Effector memory CD8-positive, alpha-beta T cell (primary cell): ENCODE measurements around the gene SCT.

Source experiments
- ATAC-seq: fragments of 150-1000 bp; cut with Tn5 transposase; replicated peaks from 2 replicates; pipeline ENCODE4 v1.10.0; 2021; ENCODE audit warnings: mild to moderate bottlenecking, moderate library complexity
- DNase-seq, 3 experiments: peaks; one replicate each; pipeline ENCODE4 v3.0.0; 2021
- H3K27ac Mint-ChIP-seq, 2 donors: one replicate each; pipeline ENCODE4 v1.8.0; 2022; ENCODE audit warnings: mild to moderate bottlenecking in 2 of 2, mixed read lengths in 2 of 2, moderate library complexity in 2 of 2
- H3K27me3 Mint-ChIP-seq, 2 donors: one replicate each; pipeline ENCODE4 v1.8.0; 2022; ENCODE audit warnings: mixed read lengths in 2 of 2
- H3K36me3 Mint-ChIP-seq: one replicate; pipeline ENCODE4 v1.8.0; 2022; ENCODE audit warnings: mild to moderate bottlenecking, moderate library complexity, mixed read lengths; ENCODE audit not compliant: insufficient read depth
- H3K4me1 Mint-ChIP-seq, 2 donors: one replicate each; pipeline ENCODE4 v1.8.0; 2022; ENCODE audit warnings: low read depth in 2 of 2, mixed read lengths in 2 of 2
- H3K4me3 Mint-ChIP-seq, 2 donors: one replicate each; pipeline ENCODE4 v1.8.0; 2022; ENCODE audit warnings: mild to moderate bottlenecking in 2 of 2, mixed read lengths in 2 of 2, moderate library complexity in 2 of 2
- H3K9me3 Mint-ChIP-seq, 2 donors: one replicate each; pipeline ENCODE4 v1.8.0; 2022; ENCODE audit warnings: mixed read lengths in 2 of 2

The SCT gene

GRCh38 chr11:606245-606644, 20.7 kb downstream of the SCT start:
- ATAC-seq (no peak), DNase-seq (no peak)
- H3K36me3 Mint-ChIP-seq, result peaks cover 74% of the 10 kb centered on the region
- H3K4me3 Mint-ChIP-seq, result no peak overlapping the region
- peaks cover 0 to 1% of the 10 kb centered on the region in 2 donors for H3K4me1 Mint-ChIP-seq
- H3K27ac Mint-ChIP-seq, result peak overlapping the region in 1 of 2 donors; percentile 55
- no peaks in the 10 kb centered on the region for H3K9me3 Mint-ChIP-seq
- H3K27me3 Mint-ChIP-seq, result no peaks in the 10 kb centered on the region

- H3K9me3 Mint-ChIP-seq, result no peaks in the 10 kb centered on the region
- H3K36me3 Mint-ChIP-seq, result peaks cover 73% of the 10 kb centered on the region
- peaks cover 0 to 1% of the 10 kb centered on the region in 2 donors for H3K4me1 Mint-ChIP-seq
- ATAC-seq, result no peak
- H3K27me3 Mint-ChIP-seq, result no peaks in the 10 kb centered on the region
- no peak overlapping the region for H3K4me3 Mint-ChIP-seq
- DNase-seq, result no peak
- H3K27ac Mint-ChIP-seq, result no peak overlapping the region
Observed at GRCh38 chr11:605286-606129, 21.5 kb downstream of the SCT start.

DNA sequence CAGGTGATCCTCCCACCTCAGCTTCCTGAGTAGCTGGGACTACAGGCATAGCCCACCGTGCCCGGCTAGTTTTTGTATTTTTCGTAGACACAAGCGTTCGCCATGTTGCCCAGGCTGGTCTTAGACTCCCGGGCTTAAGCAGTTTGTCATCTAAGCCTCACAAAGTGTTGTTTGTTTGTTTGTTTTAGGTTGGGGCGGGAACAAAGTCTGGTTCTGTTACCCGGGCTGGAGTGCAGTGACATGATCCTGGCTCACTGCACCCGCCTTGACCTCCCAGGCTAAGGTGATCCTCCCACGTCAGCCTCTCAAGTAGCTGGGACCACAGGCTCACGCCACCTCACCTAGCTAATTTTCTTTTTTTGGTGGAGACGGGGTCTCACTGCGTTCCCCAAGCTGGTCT, 23.8 kb downstream of the SCT start:
- H3K36me3 Mint-ChIP-seq, result peaks cover 75% of the 10 kb centered on the region

GRCh38 chr11:601573-602245, 25.3 kb downstream of the SCT start:
- Mint-ChIP-seq H3K9me3 (no peaks in the 10 kb centered on the region), H3K27ac (peak overlapping the region in 1 of 2 donors; percentile 61), H3K4me3 (no peak overlapping the region), H3K27me3 (no peaks in the 10 kb centered on the region), H3K36me3 (peaks cover 77% of the 10 kb centered on the region), H3K4me1 (peaks cover 1 to 4% of the 10 kb centered on the region in 2 donors)
- ATAC-seq (no peak), DNase-seq (no peak)

More for the DNA sequence above, 23.8 kb downstream of the SCT start:
- no peak for ATAC-seq
- no peak for DNase-seq
- Mint-ChIP-seq H3K4me1 (peaks cover 0 to 1% of the 10 kb centered on the region in 2 donors), H3K27ac (no peak overlapping the region), H3K9me3 (no peaks in the 10 kb centered on the region), H3K4me3 (no peak overlapping the region), H3K27me3 (no peaks in the 10 kb centered on the region)

DNA sequence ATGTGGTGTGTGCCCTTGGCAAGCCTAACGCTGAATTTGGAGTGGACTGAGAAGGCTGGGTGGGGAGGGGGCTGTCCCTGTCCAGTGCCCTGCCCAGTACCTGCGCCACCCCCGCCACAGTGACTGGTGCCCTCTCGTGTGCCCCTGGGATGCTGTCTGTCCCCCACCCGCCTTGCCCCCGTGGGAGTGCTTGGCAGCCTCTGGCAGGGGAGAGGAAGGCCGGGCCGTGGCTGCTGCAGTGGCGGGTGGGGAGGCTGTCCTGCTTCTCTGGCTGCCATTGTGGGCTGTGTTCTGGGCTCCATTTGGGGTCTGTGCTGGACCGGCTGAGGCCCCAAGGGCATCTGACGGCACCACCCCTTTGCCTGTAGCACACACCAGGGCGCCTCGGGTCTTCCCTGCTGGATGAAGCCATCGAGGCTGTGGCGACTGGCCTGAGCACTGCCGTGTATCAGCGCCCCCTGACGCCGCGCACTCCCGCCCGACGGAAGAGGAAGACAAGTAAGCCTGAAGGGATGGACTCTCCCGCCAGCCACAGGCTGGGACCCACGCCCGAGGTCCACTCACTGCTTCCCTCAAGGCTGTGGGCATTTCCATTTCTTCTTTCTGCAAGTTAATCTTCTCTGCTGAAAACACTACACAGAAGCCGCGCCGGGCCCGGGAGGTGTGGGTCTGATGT, 28.8 kb downstream of the SCT start:
- peak overlapping the region in 1 of 2 donors; percentile 84 for H3K27ac Mint-ChIP-seq
- peaks cover 4 to 6% of the 10 kb centered on the region in 2 donors for H3K4me1 Mint-ChIP-seq

GRCh38 chr11:597166-597725, 29.7 kb downstream of the SCT start:
- no peak for ATAC-seq
- H3K36me3 Mint-ChIP-seq, result peaks cover 85% of the 10 kb centered on the region
- H3K9me3 Mint-ChIP-seq, result no peaks in the 10 kb centered on the region

More for the DNA sequence above, 28.8 kb downstream of the SCT start:
- ATAC-seq, result no peak
- H3K4me3 Mint-ChIP-seq, result no peak overlapping the region
- no peaks in the 10 kb centered on the region for H3K9me3 Mint-ChIP-seq
- peaks cover 85% of the 10 kb centered on the region for H3K36me3 Mint-ChIP-seq
- no peaks in the 10 kb centered on the region for H3K27me3 Mint-ChIP-seq
- DNase-seq, result no peak

GRCh38 chr11:596374-596773, 30.6 kb downstream of the SCT start:
- H3K4me1 Mint-ChIP-seq, result peaks cover 7 to 10% of the 10 kb centered on the region in 2 donors
- DNase-seq, result no peak
- no peaks in the 10 kb centered on the region for H3K9me3 Mint-ChIP-seq
- peak; percentile 77 for ATAC-seq
- H3K27me3 Mint-ChIP-seq, result no peaks in the 10 kb centered on the region
- H3K4me3 Mint-ChIP-seq, result peak overlapping the region in 1 of 2 donors; percentile 5
- H3K36me3 Mint-ChIP-seq, result peaks cover 85% of the 10 kb centered on the region
- peak overlapping the region; percentile 56 to 84 for H3K27ac Mint-ChIP-seq

More at GRCh38 chr11:597166-597725, 29.7 kb downstream of the SCT start:
- no peaks in the 10 kb centered on the region for H3K27me3 Mint-ChIP-seq
- DNase-seq, result no peak
- peak overlapping the region in 1 of 2 donors; percentile 40 for H3K4me3 Mint-ChIP-seq
- peak overlapping the region; percentile 56 to 84 for H3K27ac Mint-ChIP-seq
- peaks cover 6 to 9% of the 10 kb centered on the region in 2 donors for H3K4me1 Mint-ChIP-seq

DNA sequence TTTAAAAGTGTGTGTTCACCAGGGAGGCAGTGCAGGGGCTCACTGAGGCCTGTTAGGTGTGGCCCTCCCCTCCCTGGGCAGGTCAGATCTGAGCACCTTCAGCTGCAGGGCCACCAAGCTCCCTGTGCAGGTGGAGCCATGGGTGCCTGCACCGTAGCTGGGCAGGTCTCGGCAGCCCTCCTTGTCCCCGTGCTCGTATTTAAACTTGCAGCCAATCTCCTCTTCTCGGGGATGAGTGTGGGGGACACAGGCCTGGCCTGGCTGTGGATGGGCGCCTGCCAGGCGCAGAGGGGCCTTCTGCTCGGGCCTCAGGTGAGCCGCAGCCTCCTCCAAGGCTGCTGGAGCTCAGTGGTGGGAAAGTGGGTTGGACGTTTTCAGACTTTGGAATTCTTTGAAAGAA, 31.6 kb downstream of the SCT start:
- Mint-ChIP-seq H3K4me3 (no peak overlapping the region), H3K27ac (no peak overlapping the region), H3K9me3 (no peaks in the 10 kb centered on the region), H3K4me1 (peaks cover 7 to 10% of the 10 kb centered on the region in 2 donors), H3K27me3 (no peaks in the 10 kb centered on the region), H3K36me3 (peaks cover 84% of the 10 kb centered on the region)
- ATAC-seq (no peak), DNase-seq (no peak)

DNA sequence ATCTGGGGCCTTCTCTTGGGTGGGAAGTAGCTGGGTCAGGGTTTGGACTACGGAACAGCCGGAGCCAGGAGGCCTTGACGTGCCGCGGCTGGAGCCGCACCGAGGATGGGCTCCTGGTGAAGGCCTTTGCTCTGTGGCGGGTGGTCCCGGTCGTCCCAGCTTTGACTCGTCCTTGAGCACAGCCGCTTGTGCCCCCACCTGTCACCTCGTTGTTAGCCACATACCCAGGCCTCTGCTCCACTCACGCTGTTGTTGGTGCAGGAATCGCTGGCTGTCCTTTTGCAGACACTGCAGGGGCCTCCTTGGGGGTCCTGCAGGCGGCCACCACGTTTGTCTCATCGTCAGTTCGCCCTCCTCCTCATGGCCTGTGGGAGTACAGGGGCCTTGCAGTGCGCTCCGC, 33.6 kb downstream of the SCT start:
- ATAC-seq (no peak), DNase-seq (no peak)
- Mint-ChIP-seq H3K27me3 (no peaks in the 10 kb centered on the region), H3K4me3 (no peak overlapping the region), H3K27ac (peak overlapping the region in 1 of 2 donors; percentile 60), H3K4me1 (peaks cover 7 to 15% of the 10 kb centered on the region in 2 donors), H3K9me3 (no peaks in the 10 kb centered on the region), H3K36me3 (peaks cover 80% of the 10 kb centered on the region)

- no peaks in the 10 kb centered on the region for H3K9me3 Mint-ChIP-seq
- ATAC-seq (no peak), DNase-seq (no peak)
- no peak overlapping the region for H3K4me3 Mint-ChIP-seq
- H3K4me1 Mint-ChIP-seq, result peaks cover 11 to 20% of the 10 kb centered on the region in 2 donors
- H3K27ac Mint-ChIP-seq, result peak overlapping the region in 1 of 2 donors; percentile 60
- H3K36me3 Mint-ChIP-seq, result peaks cover 80% of the 10 kb centered on the region
- no peaks in the 10 kb centered on the region for H3K27me3 Mint-ChIP-seq
Observed at GRCh38 chr11:592918-593317, 34.1 kb downstream of the SCT start.

DNA sequence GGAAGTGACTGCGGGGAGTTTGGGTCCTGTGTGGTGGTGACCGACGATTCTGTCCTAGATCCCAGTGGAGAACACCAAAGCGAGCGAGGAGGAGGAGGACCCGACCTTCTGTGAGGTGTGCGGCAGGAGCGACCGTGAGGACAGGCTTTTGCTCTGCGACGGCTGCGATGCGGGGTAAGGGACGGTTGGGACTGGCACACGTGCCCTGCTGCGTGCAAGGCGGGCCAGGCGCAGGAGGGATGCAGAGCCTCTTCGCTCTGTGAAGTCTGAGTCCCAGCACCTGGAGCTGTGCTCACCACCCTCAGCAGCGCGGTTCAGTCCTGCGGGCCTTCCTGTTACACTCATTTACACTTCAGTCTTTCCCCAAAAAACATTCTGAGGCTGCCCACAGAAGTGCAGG, 34.5 kb downstream of the SCT start:
- peaks cover 14 to 24% of the 10 kb centered on the region in 2 donors for H3K4me1 Mint-ChIP-seq
- no peak for ATAC-seq
- peak overlapping the region in 1 of 2 donors; percentile 60 for H3K27ac Mint-ChIP-seq
- no peaks in the 10 kb centered on the region for H3K27me3 Mint-ChIP-seq
- peaks cover 84% of the 10 kb centered on the region for H3K36me3 Mint-ChIP-seq
- H3K9me3 Mint-ChIP-seq, result no peaks in the 10 kb centered on the region
- no peak overlapping the region for H3K4me3 Mint-ChIP-seq
- DNase-seq, result no peak

GRCh38 chr11:590997-591396, 36.0 kb downstream of the SCT start:
- no peak for DNase-seq
- peaks cover 86% of the 10 kb centered on the region for H3K36me3 Mint-ChIP-seq

GRCh38 chr11:589798-590197, 37.2 kb downstream of the SCT start:
- Mint-ChIP-seq H3K36me3 (peaks cover 81% of the 10 kb centered on the region), H3K9me3 (no peaks in the 10 kb centered on the region), H3K4me3 (no peak overlapping the region), H3K27ac (peak overlapping the region; percentile 59 to 67), H3K4me1 (peaks cover 16 to 27% of the 10 kb centered on the region in 2 donors), H3K27me3 (no peaks in the 10 kb centered on the region)
- DNase-seq (no peak), ATAC-seq (no peak)

More at GRCh38 chr11:590997-591396, 36.0 kb downstream of the SCT start:
- no peaks in the 10 kb centered on the region for H3K27me3 Mint-ChIP-seq
- H3K4me3 Mint-ChIP-seq, result no peak overlapping the region
- peaks cover 16 to 27% of the 10 kb centered on the region in 2 donors for H3K4me1 Mint-ChIP-seq
- H3K9me3 Mint-ChIP-seq, result no peaks in the 10 kb centered on the region
- H3K27ac Mint-ChIP-seq, result no peak overlapping the region
- no peak for ATAC-seq
